K562 (cell line): ENCODE data around the gene FXYD4. TPM values are rescaled to one million over a fixed set of nuclear protein-coding genes. Genes with fewer than 3 reads are reported as not detected.

Experiments used
- ATAC-seq: fragments of 200-7000 bp; cut with Tn5 transposase; 3 replicates; pipeline ENCODE4 v1.9.1; 2020; ENCODE audit warnings: moderate library complexity
- BruUV-seq: library from RNA; stranded (reverse); fragments of 400-500 nt; replicated peaks from 2 replicates; lab custom pipeline; 2021; lab: Mats Ljungman, UMichigan
- CTCF ChIA-PET: fragments of 300-600 bp; formaldehyde crosslinking; extraction: SDS; loops from one replicate; lab custom pipeline; 2021; ENCODE audit warnings: low intra/inter-chr PET ratio; lab: Yijun Ruan, JAX
- POLR2A ChIA-PET: fragments of 300-600, 350-650 bp; sonication (Branson Sonifier 250); formaldehyde crosslinking; extraction: SDS; loops from one replicate; lab custom pipeline; 2021; ENCODE audit warnings: antibody characterized with exemption, inconsistent platforms; lab: Yijun Ruan, JAX
- DNase-seq, 4 experiments: peaks; one replicate each; pipeline versions ENCODE4 v3.0.0 to v3.0.0-alpha.2; 2011 to 2018; ENCODE audit warnings: low spot score in 3 of 4, mixed read lengths in 3 of 4; ENCODE audit errors: extremely low read depth in 1 of 4
- FAIRE-seq: peaks from 2 replicates; lab custom pipeline; 2011; peaks lifted over from hg19 to GRCh38; lab: Jason Lieb, UNC
- H2AFZ ChIP-seq: 2 replicates; pipeline ENCODE4 v1.6.0; 2011; ENCODE audit warnings: low read depth, low read length, control low read depth, inconsistent platforms
- H3K27ac ChIP-seq: fragments of 200-600 bp; 3 replicates; pipeline ENCODE4 v1.8.0; 2011; ENCODE audit warnings: low read depth, mild to moderate bottlenecking, control low read depth, inconsistent platforms, low read length, moderate library complexity, mixed read lengths; ENCODE audit errors: extremely low read depth
- H3K27me3 ChIP-seq, 2 experiments: fragments of 300-600 bp in 1 of 2; 2 replicates in 1 of 2; 3 replicates in 1 of 2; pipeline versions ENCODE4 v1.6.0 to v1.8.0; 2011; ENCODE audit warnings: inconsistent platforms in 2 of 2, low read length in 2 of 2, mild to moderate bottlenecking in 1 of 2, mixed read lengths in 1 of 2, moderate library complexity in 1 of 2; ENCODE audit not compliant: control insufficient read depth in 2 of 2, insufficient read depth in 2 of 2
- H3K36me3 ChIP-seq: fragments of 300-600 bp; 3 replicates; pipeline ENCODE4 v1.8.0; 2011; ENCODE audit warnings: mild to moderate bottlenecking, low read length, inconsistent platforms; ENCODE audit not compliant: control insufficient read depth, insufficient read depth
- H3K4me1 ChIP-seq, 2 experiments: fragments of 200-600 bp in 1 of 2; replicated peaks in 1 of 2; 2 replicates in 1 of 2; 3 replicates in 1 of 2; pipeline versions ENCODE4 v1.5.1 to v1.8.0; 2011; ENCODE audit warnings: inconsistent platforms in 2 of 2, low read length in 2 of 2, mild to moderate bottlenecking in 1 of 2, mixed read lengths in 1 of 2, moderate library complexity in 1 of 2; ENCODE audit not compliant: control insufficient read depth in 2 of 2, insufficient read depth in 2 of 2
- H3K4me2 ChIP-seq: 2 replicates; pipeline ENCODE4 v1.6.1; 2011; ENCODE audit warnings: low read length, control low read depth, inconsistent platforms, mixed read lengths; ENCODE audit not compliant: insufficient read depth
- H3K4me3 ChIP-seq: fragments of 200-600 bp; sonication (generic), shearing (Covaris generic); 2 replicates; pipeline ENCODE4 v1.5.1; 2016; ENCODE audit warnings: control low read depth, inconsistent platforms
- H3K79me2 ChIP-seq: fragments of 200-600 bp; 3 replicates; pipeline ENCODE4 v1.8.0; 2011; ENCODE audit warnings: low read length, inconsistent platforms; ENCODE audit not compliant: control insufficient read depth, insufficient read depth
- H3K9ac ChIP-seq, 2 experiments: 2 replicates each; pipeline versions ENCODE4 v1.6.0 to v1.6.1; 2011; ENCODE audit warnings: low read depth in 2 of 2, low read length in 2 of 2, control low read depth in 1 of 2, inconsistent platforms in 1 of 2, mild to moderate bottlenecking in 1 of 2, mixed read lengths in 1 of 2; ENCODE audit not compliant: insufficient read depth in 1 of 2
- H3K9me1 ChIP-seq: one replicate; pipeline ENCODE4 v1.6.0; 2011; ENCODE audit warnings: inconsistent platforms, mild to moderate bottlenecking, low read length, moderate library complexity; ENCODE audit not compliant: control insufficient read depth, insufficient read depth
- H3K9me3 ChIP-seq: replicated peaks from 2 replicates; pipeline ENCODE4 v1.5.1; 2011; ENCODE audit warnings: low read depth, low read length, inconsistent platforms; ENCODE audit not compliant: control insufficient read depth, insufficient read depth
- H4K20me1 ChIP-seq: replicated peaks from 2 replicates; pipeline ENCODE4 v1.6.1; 2011; ENCODE audit warnings: low read length, inconsistent platforms, mixed read lengths; ENCODE audit not compliant: control insufficient read depth, insufficient read depth
- CREB1 ChIP-seq, 2 experiments: sonication (generic) in 1 of 2; formaldehyde crosslinking in 1 of 2; IDR thresholded peaks; 2 replicates each; pipeline versions ENCODE4 v1.6.1 to v1.8.0; 2012 to 2022; ENCODE audit warnings: inconsistent platforms in 1 of 2, mild to moderate bottlenecking in 1 of 2, missing genetic modification reagents in 1 of 2, moderate library complexity in 1 of 2
- CXXC5 ChIP-seq: fragments of 250-450 bp; sonication (Bioruptor Pico); IDR thresholded peaks from 2 replicates; pipeline ENCODE4 v1.8.0; 2022; ENCODE audit warnings: inconsistent platforms, mild to moderate bottlenecking, moderate library complexity
- HNRNPK ChIP-seq: fragments of 200-400 bp; formaldehyde crosslinking; IDR thresholded peaks from one replicate; pipeline ENCODE4 v1.6.1; 2018; ENCODE audit warnings: mild to moderate bottlenecking, low read depth, low read length; ENCODE audit not compliant: poor library complexity, severe bottlenecking
- HNRNPL ChIP-seq: fragments of 200-400 bp; formaldehyde crosslinking; IDR thresholded peaks from 2 replicates; pipeline ENCODE4 v1.6.1; 2017; ENCODE audit warnings: low read depth, mild to moderate bottlenecking, low read length
- L3MBTL2 ChIP-seq: fragments of 450-650 bp; IDR thresholded peaks from 2 replicates; pipeline ENCODE4 v1.6.1; 2016; ENCODE audit warnings: mild to moderate bottlenecking, moderate library complexity
- NBN ChIP-seq: fragments of 450-650 bp; IDR thresholded peaks from 2 replicates; pipeline ENCODE4 v1.6.1; 2016; ENCODE audit warnings: low read depth, mild to moderate bottlenecking
- NCOA4 ChIP-seq: fragments of 450-650 bp; IDR thresholded peaks from 2 replicates; pipeline ENCODE4 v1.6.1; 2018; ENCODE audit warnings: mild to moderate bottlenecking; ENCODE audit not compliant: partially characterized antibody
- PHB ChIP-seq: fragments of 250-450 bp; sonication (Bioruptor Pico); IDR thresholded peaks from 2 replicates; pipeline ENCODE4 v1.5.0; 2021
- RFX1 ChIP-seq: fragments of 450-650 bp; IDR thresholded peaks from 2 replicates; pipeline ENCODE4 v1.6.1; 2016; ENCODE audit warnings: mild to moderate bottlenecking, moderate library complexity
- SRSF3 ChIP-seq: fragments of 200-400 bp; formaldehyde crosslinking; IDR thresholded peaks from 2 replicates; pipeline ENCODE4 v1.6.1; 2016; ENCODE audit warnings: mild to moderate bottlenecking, low read length, moderate library complexity; ENCODE audit not compliant: insufficient read depth
- SRSF7 ChIP-seq: fragments of 200-400 bp; formaldehyde crosslinking; optimal IDR thresholded peaks from 2 replicates; pipeline ENCODE3; 2017; ENCODE audit warnings: mild to moderate bottlenecking, low read depth, low read length
- ZNF212 ChIP-seq: fragments of 450-650 bp; formaldehyde crosslinking; IDR thresholded peaks from 2 replicates; pipeline ENCODE4 v1.4.0; 2020; ENCODE audit warnings: mild to moderate bottlenecking
- ZNF316 ChIP-seq: fragments of 450-650 bp; IDR thresholded peaks from 2 replicates; pipeline ENCODE4 v1.6.1; 2016
- ZNF699 ChIP-seq: fragments of 250-450 bp; sonication (Bioruptor Pico); IDR thresholded peaks from 2 replicates; pipeline ENCODE4 v1.8.0; 2021; ENCODE audit warnings: mild to moderate bottlenecking, moderate library complexity; ENCODE audit not compliant: insufficient replicate concordance
- ZNF778 ChIP-seq: fragments of 450-650 bp; formaldehyde crosslinking; IDR thresholded peaks from 2 replicates; pipeline ENCODE4 v1.4.0; 2020; ENCODE audit warnings: mild to moderate bottlenecking, moderate library complexity
- ZSCAN32 ChIP-seq: fragments of 450-650 bp; formaldehyde crosslinking; IDR thresholded peaks from 2 replicates; pipeline ENCODE4 v1.4.0; 2020; ENCODE audit warnings: mild to moderate bottlenecking, moderate library complexity
- WGBS: fragments of 100-300 bp; shearing (Covaris generic); methylation state at CpG from one replicate; pipeline ENCODE4 v1.1.6; 2016; ENCODE audit warnings: low coverage, mixed read lengths; ENCODE audit not compliant: insufficient coverage; ENCODE audit errors: missing lambda C conversion rate; 5-methylcytosine and 5-hydroxymethylcytosine counted together
- in situ Hi-C: fragments of 300-500 bp; cut with MboI; formaldehyde crosslinking; loops from 4 replicates; pipeline ENCODE4 v1.15.0; 2018; ENCODE audit warnings: inconsistent platforms, mixed read lengths
- intact Hi-C: fragments of 100-400 bp; cut with micrococcal nuclease; formaldehyde crosslinking; loops from 2 replicates; pipeline ENCODE4 v1.14.2; 2022
- polyA plus RNA-seq, 8 experiments: library from polyadenylated mRNA; depleted of rRNA in 4 of 8; stranded (reverse) in 5 of 8; unstranded in 3 of 8; fragments of >200 nt; fragmentation: Nextera tagmentation in 2 of 8; fragmentation: Illumina TruSeq in 1 of 8; extraction: Ambion mirVana in 2 of 8; extraction: Trizol in 1 of 8; gene quantifications; 2 replicates each; pipeline versions ENCODE4 v1.2.1 to v1.2.3, GENCODE V29; 2011 to 2014; ENCODE audit warnings: inconsistent platforms in 1 of 8, missing spikeins in 1 of 8
- total RNA-seq, 7 experiments: library from RNA; depleted of rRNA in 6 of 7; stranded (reverse); fragments of >200 nt in 6 of 7; fragmentation: Illumina TruSeq in 2 of 7; extraction: Trizol in 2 of 7; gene quantifications; 2 replicates each; pipeline versions ENCODE4 v1.2.1 to v1.2.3, GENCODE V29; 2011 to 2021; ENCODE audit warnings: low replicate concordance in 1 of 7
- TF ChIP-seq, protein P1 (sequence below): fragments of 250-450 bp; sonication (Bioruptor Pico); IDR thresholded peaks from 2 replicates; pipeline ENCODE4 v1.5.0; 2022; ENCODE audit warnings: mild to moderate bottlenecking
- TF ChIP-seq, protein P2 (sequence below): IDR thresholded peaks from 2 replicates; pipeline ENCODE4 v1.6.1; 2012; ENCODE audit warnings: low read depth, low read length, improper control_type of control experiment, borderline replicate concordance
- TF ChIP-seq, protein P3 (sequence below): conservative IDR thresholded peaks from 2 replicates; pipeline ENCODE4 v1.6.1; 2011; ENCODE audit warnings: low read depth, mild to moderate bottlenecking, low read length; ENCODE audit not compliant: control insufficient read depth

The FXYD4 gene
- total and polyA plus RNA-seq, 9 of the 15 experiments (the other 6 are each of a cell fraction or from before 2014, with no cell fraction given): not detected

DNA sequence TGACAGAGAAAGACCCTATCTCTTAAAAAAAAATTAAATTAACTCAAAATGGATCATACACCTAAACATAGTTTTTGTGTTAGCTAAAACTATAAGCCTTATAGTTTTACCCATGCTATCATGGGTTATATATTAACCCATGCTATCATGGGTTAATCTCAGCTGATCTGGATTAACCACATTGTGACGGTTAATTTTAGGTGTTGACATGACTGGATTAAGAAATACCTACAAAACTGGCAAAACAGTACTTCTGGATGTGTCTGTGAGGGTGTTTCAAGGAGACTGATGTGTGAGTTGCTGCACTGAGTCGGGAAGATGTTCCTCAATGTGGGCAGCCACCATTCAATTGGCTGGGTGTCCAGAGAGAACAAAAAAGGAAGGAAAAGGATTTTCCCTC, 44.3 kb upstream of the FXYD4 start (continued):
- TF ChIP-seq, protein P1, sequence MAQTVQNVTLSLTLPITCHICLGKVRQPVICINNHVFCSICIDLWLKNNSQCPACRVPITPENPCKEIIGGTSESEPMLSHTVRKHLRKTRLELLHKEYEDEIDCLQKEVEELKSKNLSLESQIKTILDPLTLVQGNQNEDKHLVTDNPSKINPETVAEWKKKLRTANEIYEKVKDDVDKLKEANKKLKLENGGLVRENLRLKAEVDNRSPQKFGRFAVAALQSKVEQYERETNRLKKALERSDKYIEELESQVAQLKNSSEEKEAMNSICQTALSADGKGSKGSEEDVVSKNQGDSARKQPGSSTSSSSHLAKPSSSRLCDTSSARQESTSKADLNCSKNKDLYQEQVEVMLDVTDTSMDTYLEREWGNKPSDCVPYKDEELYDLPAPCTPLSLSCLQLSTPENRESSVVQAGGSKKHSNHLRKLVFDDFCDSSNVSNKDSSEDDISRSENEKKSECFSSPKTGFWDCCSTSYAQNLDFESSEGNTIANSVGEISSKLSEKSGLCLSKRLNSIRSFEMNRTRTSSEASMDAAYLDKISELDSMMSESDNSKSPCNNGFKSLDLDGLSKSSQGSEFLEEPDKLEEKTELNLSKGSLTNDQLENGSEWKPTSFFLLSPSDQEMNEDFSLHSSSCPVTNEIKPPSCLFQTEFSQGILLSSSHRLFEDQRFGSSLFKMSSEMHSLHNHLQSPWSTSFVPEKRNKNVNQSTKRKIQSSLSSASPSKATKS: no peak
- TF ChIP-seq RFX1: no peak
- TF ChIP-seq ZNF699 (CRISPR knock-in tag): no peak
- no peak for TF ChIP-seq NCOA4

DNA sequence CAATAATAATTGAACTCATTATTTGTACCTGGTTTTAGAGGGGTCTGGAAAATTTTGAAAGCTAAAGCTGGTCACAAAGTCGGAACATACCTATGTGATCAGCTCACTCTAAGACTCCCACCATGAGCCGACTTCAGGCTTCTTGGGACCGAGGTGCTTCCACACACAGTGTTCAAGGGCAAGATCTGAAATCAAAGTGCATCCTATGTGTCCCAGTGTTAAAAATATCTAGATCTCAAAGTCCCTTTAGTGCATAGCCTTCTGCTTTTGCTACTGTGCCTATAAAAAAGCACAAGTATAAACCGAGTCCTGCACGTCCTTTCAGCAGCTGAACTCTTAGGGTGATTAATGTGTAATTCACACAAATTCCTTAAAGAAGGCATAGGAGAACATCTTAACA, 43.5 kb upstream of the FXYD4 start:
- in situ Hi-C loops: no loop called here
- ChIA-PET CTCF (no interaction called here), POLR2A (interaction anchor here (0.7 kb wide), 1 partner anchor 1096 kb away, joined by 3 read pairs; no protein-coding TSS in a partner anchor)
- DNase-seq (no peak), ATAC-seq (no peak), FAIRE-seq (no peak)
- Histone ChIP-seq H3K27ac (no peak overlapping the region), H3K79me2 (no peaks in the 10 kb centered on the region), H2AFZ (no peak overlapping the region), H3K27me3 (peaks cover 51 to 68% of the 10 kb centered on the region in 2 experiments), H3K9me3 (no peaks in the 10 kb centered on the region), H3K4me3 (no peak overlapping the region), H3K4me2 (no peak overlapping the region), H3K9me1 (no peaks in the 10 kb centered on the region), H3K36me3 (no peaks in the 10 kb centered on the region), H3K4me1 (peaks cover 3% of the 10 kb centered on the region in 2 experiments; a peak in 2 of 5 replicates), H4K20me1 (no peaks in the 10 kb centered on the region), H3K9ac (no peak overlapping the region)
- no TSS peak for BruUV-seq
- WGBS: 2% methylated on average over 5 of the region's 5 CpGs
- intact Hi-C loops: no loop called here
- TF ChIP-seq SRSF7: no peak
- TF ChIP-seq, protein P2, sequence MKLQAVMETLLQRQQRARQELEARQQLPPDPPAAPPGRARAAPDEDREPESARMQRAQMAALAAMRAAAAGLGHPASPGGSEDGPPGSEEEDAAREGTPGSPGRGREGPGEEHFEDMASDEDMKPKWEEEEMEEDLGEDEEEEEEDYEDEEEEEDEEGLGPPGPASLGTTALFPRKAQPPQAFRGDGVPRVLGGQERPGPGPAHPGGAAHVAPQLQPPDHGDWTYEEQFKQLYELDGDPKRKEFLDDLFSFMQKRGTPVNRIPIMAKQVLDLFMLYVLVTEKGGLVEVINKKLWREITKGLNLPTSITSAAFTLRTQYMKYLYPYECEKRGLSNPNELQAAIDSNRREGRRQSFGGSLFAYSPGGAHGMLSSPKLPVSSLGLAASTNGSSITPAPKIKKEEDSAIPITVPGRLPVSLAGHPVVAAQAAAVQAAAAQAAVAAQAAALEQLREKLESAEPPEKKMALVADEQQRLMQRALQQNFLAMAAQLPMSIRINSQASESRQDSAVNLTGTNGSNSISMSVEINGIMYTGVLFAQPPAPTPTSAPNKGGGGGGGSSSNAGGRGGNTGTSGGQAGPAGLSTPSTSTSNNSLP: no peak
- TF ChIP-seq HNRNPL: no peak
- TF ChIP-seq SRSF3: no peak
- TF ChIP-seq ZNF212 (CRISPR knock-in tag): no peak
- no peak for TF ChIP-seq NBN
- TF ChIP-seq CREB1 (IDR thresholded peaks at IDR 0.05): no peak
- TF ChIP-seq CREB1 (CRISPR knock-in tag; IDR thresholded peaks at IDR 0.05): no peak
- TF ChIP-seq ZSCAN32 (CRISPR knock-in tag): no peak
- no peak for TF ChIP-seq L3MBTL2
- no peak for TF ChIP-seq ZNF316
- no peak for TF ChIP-seq HNRNPK
- TF ChIP-seq, protein P3, sequence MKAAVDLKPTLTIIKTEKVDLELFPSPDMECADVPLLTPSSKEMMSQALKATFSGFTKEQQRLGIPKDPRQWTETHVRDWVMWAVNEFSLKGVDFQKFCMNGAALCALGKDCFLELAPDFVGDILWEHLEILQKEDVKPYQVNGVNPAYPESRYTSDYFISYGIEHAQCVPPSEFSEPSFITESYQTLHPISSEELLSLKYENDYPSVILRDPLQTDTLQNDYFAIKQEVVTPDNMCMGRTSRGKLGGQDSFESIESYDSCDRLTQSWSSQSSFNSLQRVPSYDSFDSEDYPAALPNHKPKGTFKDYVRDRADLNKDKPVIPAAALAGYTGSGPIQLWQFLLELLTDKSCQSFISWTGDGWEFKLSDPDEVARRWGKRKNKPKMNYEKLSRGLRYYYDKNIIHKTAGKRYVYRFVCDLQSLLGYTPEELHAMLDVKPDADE: no peak
- no peak for TF ChIP-seq CXXC5 (CRISPR knock-in tag)
- TF ChIP-seq PHB: no peak
- no peak for TF ChIP-seq ZNF778
